ENCODE results near the gene KLF8.
"Not testable (repeated sequence)": the region's sequence is repeated elsewhere in the genome, so short reads cannot be mapped to it uniquely, and the experiment has no call there.

KLF8 gene

GRCh38 chrX:56232221-56233082 is at the start of gene KLF8:
Gene KLF8 (plus strand): TSS chrX:56232356. CDS start chrX:56233335, 979 bp downstream.
- DNase-seq (ENCODE audit: low spot score): no peak

GRCh38 chrX:56206945-56207344 is 25.2 kb upstream of the KLF8 start:
- DNase-seq (ENCODE audit: low spot score): not testable (repeated sequence)

GRCh38 chrX:56211701-56212100 is 20.5 kb upstream of the KLF8 start:
- DNase-seq (ENCODE audit: low spot score): no peak

GRCh38 chrX:56216332-56216731 is 15.8 kb upstream of the KLF8 start:
- DNase-seq (ENCODE audit: low spot score): no peak

- DNase-seq (ENCODE audit: low spot score): peak; percentile 9
Measured at GRCh38 chrX:56219700-56220099, 12.5 kb upstream of the KLF8 start.

- DNase-seq (ENCODE audit: low spot score): no peak
Measured at GRCh38 chrX:56221101-56221500, 11.1 kb upstream of the KLF8 start.

GRCh38 chrX:56222473-56223000 is 9.6 kb upstream of the KLF8 start:
- no peak for DNase-seq (ENCODE audit: low spot score)

GRCh38 chrX:56226980-56227379 is 5.2 kb upstream of the KLF8 start:
- no peak for DNase-seq (ENCODE audit: low spot score)

GRCh38 chrX:56228914-56229313 is 3.2 kb upstream of the KLF8 start:
- no peak for DNase-seq (ENCODE audit: low spot score)

- no peak for DNase-seq (ENCODE audit: low spot score)
Measured at GRCh38 chrX:56231537-56232090, 542 bp upstream of the KLF8 start.

- DNase-seq (ENCODE audit: low spot score): no peak
Measured at GRCh38 chrX:56233100-56233499, 944 bp downstream of the KLF8 start.

GRCh38 chrX:56233682-56234081 is 1.5 kb downstream of the KLF8 start:
- DNase-seq (ENCODE audit: low spot score): no peak

GRCh38 chrX:56248492-56248891 is 16.3 kb downstream of the KLF8 start:
- peak; percentile 57 for DNase-seq (ENCODE audit: low spot score)

- DNase-seq (ENCODE audit: low spot score): no peak
Measured at GRCh38 chrX:56253832-56254703, 21.9 kb downstream of the KLF8 start.

- DNase-seq (ENCODE audit: low spot score): no peak
Measured at GRCh38 chrX:56268888-56269287, 36.7 kb downstream of the KLF8 start.

- DNase-seq (ENCODE audit: low spot score): no peak
Measured at GRCh38 chrX:56278692-56279091, 46.5 kb downstream of the KLF8 start.

GRCh38 chrX:56279863-56280262 is 47.7 kb downstream of the KLF8 start:
- DNase-seq (ENCODE audit: low spot score): no peak

GRCh38 chrX:56281789-56282188 is 49.6 kb downstream of the KLF8 start:
- DNase-seq (ENCODE audit: low spot score): peak; percentile 4

GRCh38 chrX:56284269-56284668 is 52.1 kb downstream of the KLF8 start:
- DNase-seq (ENCODE audit: low spot score): no peak

- no peak for DNase-seq (ENCODE audit: low spot score)
Measured at GRCh38 chrX:56288608-56289007, 56.5 kb downstream of the KLF8 start.

- DNase-seq (ENCODE audit: low spot score): no peak
Measured at GRCh38 chrX:56289449-56289848, 57.3 kb downstream of the KLF8 start.

- no peak for DNase-seq (ENCODE audit: low spot score)
Measured at GRCh38 chrX:56308726-56309125, 76.6 kb downstream of the KLF8 start.
